Loucy (cell line): ENCODE measurements around the gene AFG3L2.
A peak's percentile ranks its signal among the peaks of the same experiment; 100 is the strongest.

Experiments used
- H2AFZ ChIP-seq: fragments of 200-600 bp; sonication (generic); 2 replicates; pipeline ENCODE4 v1.6.0; 2016; ENCODE audit warnings: antibody characterized with exemption, mild to moderate bottlenecking, low read length, moderate library complexity
- H3F3A ChIP-seq: fragments of 200-600 bp; 2 replicates; pipeline ENCODE4 v1.6.0; 2016; ENCODE audit warnings: antibody characterized with exemption, low read depth, mild to moderate bottlenecking
- H3K27me3 ChIP-seq: fragments of 200-600 bp; sonication (generic); 2 replicates; pipeline ENCODE4 v1.6.1; 2014; ENCODE audit warnings: low read length, mild to moderate bottlenecking; ENCODE audit not compliant: insufficient read depth, poor library complexity, severe bottlenecking
- H3K36me3 ChIP-seq: fragments of 200-600 bp; sonication (generic); 2 replicates; pipeline ENCODE4 v1.6.1; 2016; ENCODE audit warnings: low read length; ENCODE audit not compliant: insufficient read depth
- H3K4me1 ChIP-seq: fragments of 200-600 bp; sonication (generic); 2 replicates; pipeline ENCODE4 v1.5.1; 2014; ENCODE audit warnings: low read length, mild to moderate bottlenecking; ENCODE audit not compliant: insufficient read depth, poor library complexity, severe bottlenecking
- H3K4me2 ChIP-seq: fragments of 200-600 bp; sonication (generic); 2 replicates; pipeline ENCODE4 v1.6.0; 2014; ENCODE audit warnings: antibody characterized with exemption, low read length, low read depth, mild to moderate bottlenecking; ENCODE audit not compliant: poor library complexity, severe bottlenecking
- H3K4me3 ChIP-seq: fragments of 200-600 bp; sonication (generic); 2 replicates; pipeline ENCODE4 v1.5.1; 2014; ENCODE audit warnings: low read length, mild to moderate bottlenecking, mixed read lengths; ENCODE audit not compliant: poor library complexity, severe bottlenecking
- H3K79me2 ChIP-seq: fragments of 200-600 bp; sonication (generic); 2 replicates; pipeline ENCODE4 v1.6.1; 2014; ENCODE audit warnings: low read length; ENCODE audit not compliant: insufficient read depth
- H3K9ac ChIP-seq: fragments of 200-600 bp; sonication (generic); 2 replicates; pipeline ENCODE4 v1.6.0; 2014; ENCODE audit warnings: mild to moderate bottlenecking, low read depth, low read length, moderate library complexity; ENCODE audit not compliant: poor library complexity, severe bottlenecking
- H3K9me2 ChIP-seq: fragments of 200-600 bp; sonication (generic); replicated peaks from 2 replicates; pipeline ENCODE4 v1.6.1; 2016; ENCODE audit warnings: low read depth, low read length, mixed read lengths
- H3K9me3 ChIP-seq: fragments of 200-600 bp; sonication (generic); 2 replicates; pipeline ENCODE4 v1.6.1; 2014; ENCODE audit warnings: mild to moderate bottlenecking, antibody characterized with exemption, low read length, low read depth; ENCODE audit not compliant: insufficient read depth
- H4K20me1 ChIP-seq: fragments of 200-600 bp; sonication (generic); 2 replicates; pipeline ENCODE4 v1.6.0; 2014; ENCODE audit warnings: antibody characterized with exemption, low read length, mild to moderate bottlenecking; ENCODE audit not compliant: insufficient read depth, poor library complexity, severe bottlenecking
- EZH2phosphoT487 ChIP-seq: fragments of 200-600 bp; IDR thresholded peaks from 2 replicates; pipeline ENCODE4 v1.6.1; 2018; ENCODE audit warnings: antibody characterized with exemption, mild to moderate bottlenecking, moderate library complexity, borderline replicate concordance
- TF ChIP-seq, protein P1 (sequence below): fragments of 200-600 bp; sonication (generic); conservative IDR thresholded peaks from 2 replicates; pipeline ENCODE4 v1.5.1; 2014; ENCODE audit warnings: mild to moderate bottlenecking, antibody characterized with exemption, low read length

The AFG3L2 gene

DNA sequence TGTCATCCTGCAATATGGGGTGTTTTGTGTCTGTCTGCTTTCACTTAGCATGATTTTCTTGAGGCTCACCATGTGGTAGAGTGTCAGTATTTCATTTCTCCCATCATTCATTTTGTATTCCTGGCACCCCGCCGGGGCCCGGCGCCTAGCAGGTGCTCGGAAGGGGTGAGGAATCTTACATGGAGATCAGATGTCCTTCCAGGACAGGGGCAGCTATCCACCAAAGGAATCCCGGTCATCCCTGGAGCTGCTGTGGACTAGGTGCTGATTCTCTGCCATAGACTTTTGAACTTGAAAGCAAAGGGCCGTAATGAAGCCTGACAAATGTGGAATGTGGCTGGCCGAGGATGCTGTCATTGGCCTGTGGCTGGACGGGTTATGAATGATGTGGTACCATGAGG, 33.1 kb upstream of the AFG3L2 start:
- no peaks in the 10 kb centered on the region for H4K20me1 ChIP-seq
- TF ChIP-seq EZH2phosphoT487: no peak
- TF ChIP-seq, protein P1, sequence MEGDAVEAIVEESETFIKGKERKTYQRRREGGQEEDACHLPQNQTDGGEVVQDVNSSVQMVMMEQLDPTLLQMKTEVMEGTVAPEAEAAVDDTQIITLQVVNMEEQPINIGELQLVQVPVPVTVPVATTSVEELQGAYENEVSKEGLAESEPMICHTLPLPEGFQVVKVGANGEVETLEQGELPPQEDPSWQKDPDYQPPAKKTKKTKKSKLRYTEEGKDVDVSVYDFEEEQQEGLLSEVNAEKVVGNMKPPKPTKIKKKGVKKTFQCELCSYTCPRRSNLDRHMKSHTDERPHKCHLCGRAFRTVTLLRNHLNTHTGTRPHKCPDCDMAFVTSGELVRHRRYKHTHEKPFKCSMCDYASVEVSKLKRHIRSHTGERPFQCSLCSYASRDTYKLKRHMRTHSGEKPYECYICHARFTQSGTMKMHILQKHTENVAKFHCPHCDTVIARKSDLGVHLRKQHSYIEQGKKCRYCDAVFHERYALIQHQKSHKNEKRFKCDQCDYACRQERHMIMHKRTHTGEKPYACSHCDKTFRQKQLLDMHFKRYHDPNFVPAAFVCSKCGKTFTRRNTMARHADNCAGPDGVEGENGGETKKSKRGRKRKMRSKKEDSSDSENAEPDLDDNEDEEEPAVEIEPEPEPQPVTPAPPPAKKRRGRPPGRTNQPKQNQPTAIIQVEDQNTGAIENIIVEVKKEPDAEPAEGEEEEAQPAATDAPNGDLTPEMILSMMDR: no peak
- H3K4me2 ChIP-seq: no peak overlapping the region
- no peaks in the 10 kb centered on the region for H3K36me3 ChIP-seq
- H3K79me2 ChIP-seq: no peaks in the 10 kb centered on the region
- H2AFZ ChIP-seq: 0 out of 2 replicates have a peak overlapping the region, but pooled peaks have one; percentile 27
- no peaks in the 10 kb centered on the region for H3K27me3 ChIP-seq
- no peaks in the 10 kb centered on the region for H3K4me1 ChIP-seq
- H3K9ac ChIP-seq: no peak overlapping the region
- no peaks in the 10 kb centered on the region for H3F3A ChIP-seq
- H3K9me2 ChIP-seq: no peaks in the 10 kb centered on the region
- no peak overlapping the region for H3K4me3 ChIP-seq
- no peaks in the 10 kb centered on the region for H3K9me3 ChIP-seq

DNA sequence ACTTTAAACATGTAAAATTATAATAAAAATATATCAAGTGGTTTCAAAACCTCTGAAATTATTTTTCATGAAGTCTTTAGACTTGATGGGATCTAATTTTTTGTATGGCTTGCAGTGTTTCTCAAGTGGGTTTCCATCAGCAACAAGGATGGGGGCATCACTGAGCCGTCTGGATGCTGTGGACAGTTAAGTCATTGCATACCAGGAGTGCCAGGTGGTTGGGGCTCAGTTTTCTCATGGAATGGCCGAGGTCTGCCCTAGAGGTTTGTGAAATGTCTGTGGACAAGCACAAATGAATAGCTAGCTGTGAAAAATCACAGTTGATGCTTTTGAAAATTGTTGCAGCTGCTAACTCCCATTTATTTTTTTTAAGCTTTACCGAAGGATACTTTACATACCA, 32.4 kb upstream of the AFG3L2 start:
- H3K4me3 ChIP-seq: no peak overlapping the region
- no peak overlapping the region for H3K4me2 ChIP-seq
- no peaks in the 10 kb centered on the region for H3K27me3 ChIP-seq

DNA sequence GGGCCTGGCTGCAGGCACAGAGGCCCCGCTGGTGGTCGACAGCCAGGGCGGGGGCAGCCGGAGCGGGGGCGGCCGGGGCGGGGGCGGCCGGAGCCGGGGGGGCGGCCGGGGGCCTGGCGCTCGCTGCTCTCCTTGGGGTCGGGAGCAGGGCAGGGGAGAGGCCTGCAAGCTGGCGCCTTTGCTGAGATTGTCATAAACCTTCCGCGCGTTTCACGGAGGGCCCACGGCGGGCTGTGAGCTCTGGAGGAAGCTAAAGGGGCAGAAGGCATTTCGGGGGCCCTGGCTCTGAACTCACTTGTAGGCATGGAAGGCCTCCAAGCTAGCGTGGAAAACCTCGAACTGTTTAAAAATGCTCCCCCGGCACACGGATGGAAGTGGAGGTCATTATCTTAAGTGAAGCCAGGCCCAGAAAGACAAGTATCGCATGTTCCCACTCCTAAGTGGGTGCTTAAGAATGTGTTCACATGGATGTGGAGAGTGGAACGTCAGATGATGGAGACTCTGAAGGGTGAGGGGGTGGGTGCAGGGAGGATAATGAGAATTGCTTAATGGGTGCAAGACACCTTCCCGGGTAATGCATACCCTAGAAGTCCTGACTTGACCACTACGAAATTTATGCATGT, 31.3 kb upstream of the AFG3L2 start:
- Histone ChIP-seq H3K4me1 (no peaks in the 10 kb centered on the region), H3K36me3 (no peaks in the 10 kb centered on the region), H3K4me2 (no peak overlapping the region), H3K79me2 (no peaks in the 10 kb centered on the region), H3F3A (no peaks in the 10 kb centered on the region), H3K9me2 (no peaks in the 10 kb centered on the region), H3K27me3 (no peaks in the 10 kb centered on the region), H4K20me1 (no peaks in the 10 kb centered on the region), H3K9me3 (no peaks in the 10 kb centered on the region), H3K9ac (no peak overlapping the region), H2AFZ (no peak overlapping the region), H3K4me3 (no peak overlapping the region)
- TF ChIP-seq, protein P1: no peak
- TF ChIP-seq EZH2phosphoT487: no peak

More for the DNA sequence above, 32.4 kb upstream of the AFG3L2 start:
- TF ChIP-seq, protein P1: no peak
- TF ChIP-seq EZH2phosphoT487: no peak
- H3K4me1 ChIP-seq: no peaks in the 10 kb centered on the region
- H3K36me3 ChIP-seq: no peaks in the 10 kb centered on the region
- no peaks in the 10 kb centered on the region for H3F3A ChIP-seq
- no peaks in the 10 kb centered on the region for H3K9me3 ChIP-seq
- no peaks in the 10 kb centered on the region for H3K9me2 ChIP-seq
- no peaks in the 10 kb centered on the region for H3K79me2 ChIP-seq
- H3K9ac ChIP-seq: no peak overlapping the region
- no peak overlapping the region for H2AFZ ChIP-seq
- H4K20me1 ChIP-seq: no peaks in the 10 kb centered on the region
